H9 (cell line): Measurements from ENCODE around the gene DIAPH2. TPM values are rescaled to one million over a fixed set of nuclear protein-coding genes. Genes with fewer than 3 reads are reported as not detected.
A peak's percentile ranks its signal among the peaks of the same experiment; 100 is the strongest.

Experiments used
- DNase-seq: peaks from one replicate; pipeline ENCODE4 v3.0.0-alpha.2; 2017
- H2AFZ ChIP-seq: one replicate; pipeline ENCODE4 v1.6.1; 2013; ENCODE audit warnings: mild to moderate bottlenecking, low read length, control low read depth, moderate library complexity
- H2AK5ac ChIP-seq: 2 replicates; pipeline ENCODE4 v1.6.1; 2013; ENCODE audit warnings: low read length, control low read depth, mixed read lengths; ENCODE audit not compliant: insufficient read length
- H2BK120ac ChIP-seq: one replicate; pipeline ENCODE4 v1.6.1; 2013; ENCODE audit warnings: low read depth, mild to moderate bottlenecking, low read length, control low read depth, inconsistent platforms; ENCODE audit not compliant: poor library complexity, severe bottlenecking
- H2BK12ac ChIP-seq: 2 replicates; pipeline ENCODE4 v1.6.1; 2013; ENCODE audit warnings: low read length, control low read depth, mixed read lengths, low read depth; ENCODE audit not compliant: insufficient read length
- H2BK15ac ChIP-seq: 2 replicates; pipeline ENCODE4 v1.6.1; 2013; ENCODE audit warnings: low read depth, low read length, control low read depth
- H2BK20ac ChIP-seq: one replicate; pipeline ENCODE4 v1.6.1; 2013; ENCODE audit warnings: low read depth, mild to moderate bottlenecking, low read length, control low read depth, inconsistent platforms; ENCODE audit not compliant: poor library complexity, severe bottlenecking
- H2BK5ac ChIP-seq: 2 replicates; pipeline ENCODE4 v1.6.1; 2013; ENCODE audit warnings: low read length, control low read depth, mixed read lengths; ENCODE audit not compliant: insufficient read length
- H3K14ac ChIP-seq: 2 replicates; pipeline ENCODE4 v1.6.1; 2013; ENCODE audit warnings: low read length, control low read depth; ENCODE audit not compliant: insufficient read depth
- H3K18ac ChIP-seq: 2 replicates; pipeline ENCODE4 v1.6.1; 2013; ENCODE audit warnings: low read depth, mild to moderate bottlenecking, mixed read lengths, low read length, control low read depth; ENCODE audit not compliant: insufficient read length
- H3K23ac ChIP-seq: 2 replicates; pipeline ENCODE4 v1.6.1; 2013; ENCODE audit warnings: low read length, control low read depth, mixed read lengths, low read depth; ENCODE audit not compliant: insufficient read length
- H3K23me2 ChIP-seq: 2 replicates; pipeline ENCODE4 v1.6.1; 2013; ENCODE audit warnings: low read depth, mild to moderate bottlenecking, mixed read lengths, low read length, control low read depth; ENCODE audit not compliant: insufficient read length, poor library complexity, severe bottlenecking
- H3K27ac ChIP-seq: 2 replicates; pipeline ENCODE4 v1.5.1; 2013; ENCODE audit warnings: low read length, control low read depth, mixed read lengths, low read depth; ENCODE audit not compliant: insufficient read length
- H3K27me3 ChIP-seq: 2 replicates; pipeline ENCODE4 v1.6.1; 2013; ENCODE audit warnings: low read length, control low read depth, inconsistent platforms; ENCODE audit not compliant: insufficient read depth
- H3K4ac ChIP-seq: 2 replicates; pipeline ENCODE4 v1.6.1; 2013; ENCODE audit warnings: low read depth, mild to moderate bottlenecking, control low read depth, inconsistent platforms, low read length, moderate library complexity
- H3K4me1 ChIP-seq: 2 replicates; pipeline ENCODE4 v1.6.1; 2013; ENCODE audit warnings: low read length, control low read depth, inconsistent platforms; ENCODE audit not compliant: insufficient read depth
- H3K4me2 ChIP-seq: 2 replicates; pipeline ENCODE4 v1.6.1; 2013; ENCODE audit warnings: low read length, control low read depth, mixed read lengths; ENCODE audit not compliant: insufficient read length, insufficient read depth
- H3K56ac ChIP-seq: 2 replicates; pipeline ENCODE4 v1.6.1; 2013; ENCODE audit warnings: low read depth, mild to moderate bottlenecking, mixed read lengths, low read length, control low read depth; ENCODE audit not compliant: insufficient read length
- H3K79me1 ChIP-seq: 2 replicates; pipeline ENCODE4 v1.6.1; 2013; ENCODE audit warnings: low read depth, mild to moderate bottlenecking, moderate library complexity, low read length, control low read depth, inconsistent platforms; ENCODE audit not compliant: insufficient read depth, poor library complexity, severe bottlenecking
- H3K79me2 ChIP-seq: 2 replicates; pipeline ENCODE4 v1.6.1; 2013; ENCODE audit warnings: low read length, control low read depth, inconsistent platforms; ENCODE audit not compliant: insufficient read depth
- H3K9ac ChIP-seq: 2 replicates; pipeline ENCODE4 v1.6.1; 2013; ENCODE audit warnings: low read length, control low read depth, mixed read lengths; ENCODE audit not compliant: insufficient read length; ENCODE audit errors: extremely low read depth
- H3K9me3 ChIP-seq: one replicate; pipeline ENCODE4 v1.6.1; 2013; ENCODE audit warnings: low read depth, low read length, inconsistent platforms; ENCODE audit not compliant: control insufficient read depth
- H3T11ph ChIP-seq: one replicate; pipeline ENCODE4 v1.6.1; 2013; ENCODE audit warnings: mild to moderate bottlenecking, low read length, control low read depth, inconsistent platforms
- H4K20me1 ChIP-seq: one replicate; pipeline ENCODE4 v1.6.1; 2013; ENCODE audit not compliant: control insufficient read depth, insufficient read length, insufficient read depth
- H4K5ac ChIP-seq: 2 replicates; pipeline ENCODE4 v1.6.1; 2013; ENCODE audit warnings: low read depth, mild to moderate bottlenecking, mixed read lengths, low read length, control low read depth; ENCODE audit not compliant: insufficient read length
- H4K8ac ChIP-seq: replicated peaks from 2 replicates; pipeline ENCODE4 v1.6.1; 2013; ENCODE audit warnings: low read length, control low read depth, mixed read lengths, low read depth; ENCODE audit not compliant: insufficient read length
- H4K91ac ChIP-seq: 2 replicates; pipeline ENCODE4 v1.6.1; 2013; ENCODE audit warnings: low read depth, mild to moderate bottlenecking, moderate library complexity, mixed read lengths, low read length, control low read depth; ENCODE audit not compliant: insufficient read length
- H3K27ac Mint-ChIP-seq, 3 experiments: 2 replicates in 2 of 3; 3 replicates in 1 of 3; pipeline ENCODE4 v1.8.0; 2020 to 2021; ENCODE audit warnings: mixed read lengths in 3 of 3, mild to moderate bottlenecking in 1 of 3, moderate library complexity in 1 of 3
- H3K27me3 Mint-ChIP-seq: 2 replicates; pipeline ENCODE4 v1.8.0; 2021; ENCODE audit warnings: low read depth, mild to moderate bottlenecking, moderate library complexity, mixed read lengths
- H3K36me3 Mint-ChIP-seq, 3 experiments: 2 replicates in 2 of 3; 3 replicates in 1 of 3; pipeline ENCODE4 v1.8.0; 2020 to 2021; ENCODE audit warnings: low read depth in 3 of 3, mixed read lengths in 3 of 3; ENCODE audit not compliant: insufficient read depth in 1 of 3
- H3K4me1 Mint-ChIP-seq, 2 experiments: 2 replicates each; pipeline ENCODE4 v1.8.0; 2020; ENCODE audit warnings: mixed read lengths in 2 of 2
- H3K4me3 Mint-ChIP-seq, 2 experiments: 2 replicates in 1 of 2; 3 replicates in 1 of 2; pipeline ENCODE4 v1.8.0; 2020 to 2021; ENCODE audit warnings: mild to moderate bottlenecking in 2 of 2, mixed read lengths in 2 of 2, moderate library complexity in 1 of 2
- H3K9me3 Mint-ChIP-seq, 2 experiments: 2 replicates in 1 of 2; 3 replicates in 1 of 2; pipeline ENCODE4 v1.8.0; 2020; ENCODE audit warnings: mild to moderate bottlenecking in 2 of 2, mixed read lengths in 2 of 2, moderate library complexity in 1 of 2
- CTCF ChIP-seq: fragments of 200-600 bp; sonication (generic); conservative IDR thresholded peaks from 3 replicates; pipeline ENCODE4 v1.8.0; 2021; ENCODE audit warnings: antibody characterized with exemption, mild to moderate bottlenecking
- WGBS: extraction: QIAGEN DNeasy Blood & Tissue Kit; methylation state at CpG from one replicate; pipeline ENCODE4 v1.1.7; 2013; ENCODE audit warnings: missing lambda C conversion rate, low lambda C conversion rate, mixed read lengths; ENCODE audit not compliant: insufficient read length; ENCODE audit errors: extremely low coverage; 5-methylcytosine and 5-hydroxymethylcytosine counted together
- total RNA-seq: library from RNA; stranded (reverse); gene quantifications from 2 replicates; pipeline ENCODE4 v1.2.1, GENCODE V29; 2021

The DIAPH2 gene
- total RNA-seq, 1 experiment from 2014 or later = 45.4 TPM

GRCh38 chrX:97401154-97401553, 716.5 kb downstream of the DIAPH2 start:
- H3K79me1 ChIP-seq = peaks cover 3% of the 10 kb centered on the region
- no peak overlapping the region for H4K91ac ChIP-seq
- no peak for TF ChIP-seq CTCF
- no peak overlapping the region for H3K18ac ChIP-seq
- H3K56ac ChIP-seq = no peak overlapping the region
- H4K20me1 ChIP-seq = no peaks in the 10 kb centered on the region
- no peak overlapping the region for H2BK20ac ChIP-seq
- H3K79me2 ChIP-seq = peaks cover 3% of the 10 kb centered on the region; the same call in 1 of the 2 replicates
- no peak overlapping the region for H3K9ac ChIP-seq
- Mint-ChIP-seq H3K4me3 (no peak overlapping the region), H3K9me3 (no peaks in the 10 kb centered on the region), H3K27me3 (no peaks in the 10 kb centered on the region), H3K4me1 (peaks cover 37 to 40% of the 10 kb centered on the region in 2 experiments), H3K27ac (peak overlapping the region in 2 of 3 experiments; percentile 34 to 41; a peak in 3 of 7 replicates), H3K36me3 (peaks cover 3 to 59% (median 46%) of the 10 kb centered on the region in 3 experiments; a peak in 6 of 7 replicates)
- no peaks in the 10 kb centered on the region for H3K9me3 ChIP-seq
- no peak overlapping the region for H2BK15ac ChIP-seq
- no peak overlapping the region for H3K4me2 ChIP-seq
- H3K23me2 ChIP-seq = no peaks in the 10 kb centered on the region
- WGBS = no CpG with 5 or more reads among the region's 2 CpGs
- H3K4ac ChIP-seq = no peak overlapping the region
- H3T11ph ChIP-seq = no peak overlapping the region
- no peak overlapping the region for H2AFZ ChIP-seq
- no peak overlapping the region for H3K23ac ChIP-seq
- H2BK5ac ChIP-seq = no peak overlapping the region
- no peak overlapping the region for H4K5ac ChIP-seq
- peak overlapping the region; percentile 19 for H2BK120ac ChIP-seq
- no peak overlapping the region for H2BK12ac ChIP-seq
- H3K4me1 ChIP-seq = no peaks in the 10 kb centered on the region; the same call in 1 of the 2 replicates
- H3K27me3 ChIP-seq = no peaks in the 10 kb centered on the region
- no peak overlapping the region for H3K27ac ChIP-seq
- H3K14ac ChIP-seq = no peak overlapping the region
- no peak overlapping the region for H4K8ac ChIP-seq
- DNase-seq = no peak
- no peak overlapping the region for H2AK5ac ChIP-seq
